ENCODE results near the gene USP33. TPM values are rescaled to one million over a fixed set of nuclear protein-coding genes. Genes with fewer than 3 reads are reported as not detected.
"Not testable (repeated sequence)": the region's sequence is repeated elsewhere in the genome, so short reads cannot be mapped to it uniquely, and the experiment has no call there.

The USP33 gene
- total RNA-seq (2014; rRNA removed; shearing (Covaris generic)), result 66.5 and 77.8 TPM in 2 replicates

DNA sequence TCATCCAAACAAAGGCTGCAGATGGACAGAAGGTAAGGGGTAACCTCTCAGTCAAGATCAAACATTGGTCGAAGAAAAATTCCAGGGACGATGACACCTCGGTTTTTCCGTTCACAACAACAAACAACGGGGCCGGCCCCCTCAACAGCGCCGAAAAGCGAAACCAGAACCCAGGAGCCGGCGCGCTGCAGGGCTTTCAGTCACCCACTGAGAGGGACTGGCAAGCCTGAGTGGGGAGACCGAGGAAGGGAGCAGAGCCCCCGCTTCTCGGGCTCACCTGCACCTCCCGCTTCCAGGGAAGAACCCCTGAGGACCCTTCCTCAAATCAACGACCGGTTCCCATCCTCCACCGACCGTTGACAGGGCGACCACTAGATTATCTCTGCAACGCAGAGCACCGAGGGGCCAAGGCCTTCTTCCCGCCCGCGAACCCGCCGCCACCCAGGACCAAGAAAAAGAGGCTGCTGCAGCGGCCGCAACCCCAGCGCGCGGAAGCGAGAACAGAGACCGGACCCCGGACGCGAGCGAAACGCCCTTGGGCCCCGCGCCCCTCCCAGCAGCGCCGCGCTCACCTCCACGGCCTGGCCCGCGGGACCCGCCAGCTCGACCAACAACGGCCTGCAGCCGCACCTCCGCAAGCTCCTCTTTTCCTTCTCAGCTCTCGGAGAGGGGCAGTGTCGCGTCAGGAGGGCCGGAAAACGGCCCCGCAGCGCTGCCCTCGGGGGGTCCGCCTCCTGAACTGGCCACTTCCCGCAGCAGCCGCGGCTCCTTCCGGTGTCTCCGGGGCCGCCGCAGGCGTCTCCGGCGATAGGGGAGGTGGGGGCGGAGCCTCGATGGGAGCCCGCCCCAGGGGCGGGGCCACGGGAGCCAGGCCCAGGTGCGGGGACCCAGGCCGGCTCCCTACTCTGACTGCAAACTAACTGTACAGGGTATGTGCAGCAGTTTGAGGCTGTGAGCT is at the start of gene USP33:
TSS of gene USP33 (minus strand) at position 782 of the 958 bp plus-strand sequence. CDS start 18,155 bp downstream, outside the sequence.
- Histone ChIP-seq H3K9me3 (replicated peaks) (0 out of 2 replicates have a peak, but pooled peaks cover 5% of the 10 kb centered on the region), H3K27me3 (no peaks in the 10 kb centered on the region), H3K4me1 (no peaks in the 10 kb centered on the region), H3K36me3 (peaks cover 6% of the 10 kb centered on the region; the same call in 1 of the 2 replicates), H3K27ac (peak within 1 kb of the TSS; percentile 73), H3K4me3 (peak within 1 kb of the TSS; percentile 97)
- peak; percentile 89 to 90 for DNase-seq

DNA sequence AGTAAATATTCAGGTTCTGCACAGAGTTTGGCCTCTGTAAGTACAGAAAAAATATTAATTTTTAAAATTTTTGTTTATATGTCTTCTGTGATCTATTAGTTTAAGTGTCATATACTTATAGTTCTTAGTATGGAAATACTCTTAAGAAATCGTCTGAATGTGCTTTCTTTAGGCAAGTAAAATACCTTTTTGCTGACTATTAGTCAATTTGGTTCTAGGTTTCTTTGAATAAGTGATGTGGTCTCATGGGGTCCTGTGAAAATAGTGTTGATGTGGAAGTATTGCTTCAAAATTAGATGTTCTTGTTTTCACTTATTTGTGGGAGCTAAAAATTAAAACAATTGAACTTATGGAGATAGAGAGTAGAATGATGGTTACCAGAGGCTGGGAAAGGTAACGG is 43.7 kb upstream of the USP33 start:
- Histone ChIP-seq H3K27ac (no peak overlapping the region), H3K4me3 (no peak overlapping the region), H3K36me3 (peaks cover 43% of the 10 kb centered on the region), H3K9me3 (replicated peaks) (no peaks in the 10 kb centered on the region), H3K27me3 (no peaks in the 10 kb centered on the region), H3K4me1 (no peaks in the 10 kb centered on the region)
- DNase-seq, result no peak

DNA sequence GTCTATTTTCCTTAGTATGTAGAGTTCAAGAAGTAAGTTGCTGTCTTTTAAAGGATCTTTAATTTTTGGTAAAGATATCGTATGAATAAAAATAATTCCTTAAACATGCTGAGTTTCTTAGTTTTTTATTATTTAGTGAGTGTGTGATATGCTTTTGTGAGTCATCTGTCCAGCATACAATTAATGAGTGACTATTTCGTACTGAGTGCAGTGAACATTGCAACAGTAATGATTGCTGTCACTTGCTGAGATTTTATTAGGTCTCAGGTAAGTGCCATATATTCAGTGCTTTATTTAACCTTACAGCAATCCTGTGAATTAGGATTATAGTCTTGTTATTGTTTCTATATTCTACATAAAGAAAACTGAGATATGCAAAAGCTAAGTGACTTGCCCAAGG is 42.4 kb upstream of the USP33 start:
- Histone ChIP-seq H3K27ac (no peak overlapping the region), H3K36me3 (peaks cover 33% of the 10 kb centered on the region), H3K27me3 (no peaks in the 10 kb centered on the region), H3K9me3 (replicated peaks) (no peaks in the 10 kb centered on the region), H3K4me1 (peaks cover 9% of the 10 kb centered on the region), H3K4me3 (no peak overlapping the region)
- DNase-seq, result no peak

DNA sequence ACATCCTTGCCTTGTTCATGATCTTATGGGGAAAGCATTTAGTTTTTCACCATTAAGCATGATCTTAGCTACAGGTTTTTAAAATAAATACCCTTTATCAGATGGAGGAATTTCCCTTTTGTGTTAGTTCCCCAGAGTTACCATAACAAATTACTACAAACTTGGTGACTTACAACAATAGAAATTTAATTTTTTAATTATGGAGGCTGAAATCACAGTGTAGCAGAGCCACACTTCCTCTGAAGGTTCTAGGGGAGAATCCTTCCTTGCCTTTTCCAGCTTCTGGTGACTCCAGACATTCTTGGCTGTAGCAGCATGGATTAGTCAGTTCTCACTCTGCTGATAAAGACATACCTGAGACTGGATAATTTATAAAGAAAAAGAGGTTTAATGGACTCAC is 38.3 kb upstream of the USP33 start:
- Histone ChIP-seq H3K4me3 (no peak overlapping the region), H3K9me3 (replicated peaks) (no peaks in the 10 kb centered on the region), H3K4me1 (peaks cover 16% of the 10 kb centered on the region), H3K27me3 (no peaks in the 10 kb centered on the region), H3K27ac (no peak overlapping the region; the same call in 1 of the 2 replicates), H3K36me3 (peaks cover 16% of the 10 kb centered on the region)
- no peak for DNase-seq

DNA sequence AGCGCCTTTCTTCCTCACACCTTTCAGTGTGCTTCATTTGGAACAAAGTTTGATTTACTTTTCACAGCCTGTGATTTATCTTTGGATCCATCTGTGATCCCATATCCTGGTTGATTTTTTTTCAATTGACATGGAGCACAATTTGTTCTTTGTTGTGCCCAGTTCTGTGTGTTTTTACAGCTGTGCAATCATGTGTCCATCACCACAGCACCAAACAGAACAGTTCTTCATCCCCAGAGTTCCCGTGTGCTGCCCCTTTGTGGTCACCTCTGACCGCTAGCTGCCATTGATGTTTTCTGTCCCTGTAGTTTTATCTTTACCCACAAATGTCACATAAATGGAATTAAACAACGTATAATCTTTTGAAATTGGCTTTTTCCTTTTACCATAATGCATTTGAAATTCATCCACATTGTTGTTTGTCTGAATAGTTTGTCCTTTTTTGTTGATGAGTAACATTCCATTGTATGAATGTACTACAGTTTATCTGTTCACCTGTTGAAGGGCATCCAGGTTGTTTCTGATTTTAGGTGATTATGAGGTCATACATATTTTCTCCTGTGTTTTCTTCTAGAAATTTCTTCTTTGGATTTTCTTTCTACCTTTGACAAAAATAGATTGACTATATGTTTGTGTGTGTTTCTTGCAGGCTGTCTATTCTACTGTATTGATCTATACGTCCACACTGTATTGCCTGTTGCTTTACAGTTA is 37.2 kb upstream of the USP33 start:
- Histone ChIP-seq H3K4me3 (no peak overlapping the region), H3K36me3 (peaks cover 12% of the 10 kb centered on the region), H3K27ac (peak overlapping the region; percentile 71), H3K4me1 (peaks cover 16% of the 10 kb centered on the region), H3K27me3 (no peaks in the 10 kb centered on the region), H3K9me3 (replicated peaks) (no peaks in the 10 kb centered on the region)
- DNase-seq, result peak; percentile 68 to 89

DNA sequence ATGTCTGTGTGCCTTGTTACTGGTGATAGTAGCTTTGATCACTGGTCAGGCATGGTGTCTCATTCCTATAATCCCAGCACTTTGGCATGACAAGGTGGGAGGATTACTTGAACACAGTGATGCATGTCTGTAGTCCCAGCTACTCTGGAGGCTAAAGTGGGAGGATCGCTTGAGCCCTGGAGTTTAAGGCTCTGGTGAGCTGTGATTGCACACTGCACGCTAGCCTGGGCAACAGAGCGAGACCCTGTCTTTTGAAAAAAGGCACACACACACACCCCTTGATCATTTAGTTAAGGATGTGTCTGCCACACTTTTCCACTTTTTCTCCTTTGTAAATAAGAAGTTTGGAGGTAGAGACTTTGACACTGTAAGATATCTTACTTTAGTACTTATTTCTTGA is 34.9 kb upstream of the USP33 start:
- no peaks in the 10 kb centered on the region for H3K9me3 ChIP-seq (replicated peaks)
- H3K27ac ChIP-seq, result no peak overlapping the region
- H3K27me3 ChIP-seq, result no peaks in the 10 kb centered on the region
- DNase-seq, result no peak
- H3K4me3 ChIP-seq, result no peak overlapping the region
- peaks cover 9% of the 10 kb centered on the region; the same call in 1 of the 2 replicates for H3K36me3 ChIP-seq
- peaks cover 16% of the 10 kb centered on the region for H3K4me1 ChIP-seq

DNA sequence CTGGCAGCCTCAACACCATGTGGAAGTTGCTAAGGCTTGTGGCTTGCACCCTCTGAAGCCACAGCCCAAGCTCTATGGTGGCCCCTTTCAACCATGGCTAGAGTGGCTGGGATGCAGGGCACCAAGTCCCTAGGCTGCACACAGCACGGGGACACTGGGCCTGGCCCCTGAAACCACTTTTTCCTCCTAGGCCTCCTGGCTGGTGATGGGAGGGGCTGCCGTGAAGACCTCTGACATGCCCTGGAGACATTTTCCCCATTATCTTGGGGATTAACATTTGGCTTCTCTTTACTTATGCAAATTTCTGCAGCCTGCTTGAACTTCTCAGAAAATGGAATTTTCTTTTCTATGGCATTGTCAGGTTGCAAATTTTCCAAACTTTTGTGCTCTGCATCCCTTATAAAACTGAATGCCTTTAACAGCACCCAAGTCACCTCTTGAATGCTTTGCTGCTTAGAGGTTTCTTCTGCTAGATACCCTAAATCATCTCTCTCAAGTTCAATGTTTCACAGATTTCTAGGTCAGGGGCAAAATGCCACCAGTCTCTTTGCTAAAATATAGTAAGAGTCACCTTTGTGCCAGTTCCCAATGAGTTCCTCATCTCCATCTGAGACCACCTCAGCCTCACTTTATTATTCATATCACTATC is 26.6 kb upstream of the USP33 start:
- H3K9me3 ChIP-seq (replicated peaks); H3K27me3 ChIP-seq; DNase-seq; H3K4me3 ChIP-seq; H3K27ac ChIP-seq; H3K4me1 ChIP-seq: not testable (repeated sequence)
- H3K36me3 ChIP-seq, result peaks cover 32% of the 10 kb centered on the region

DNA sequence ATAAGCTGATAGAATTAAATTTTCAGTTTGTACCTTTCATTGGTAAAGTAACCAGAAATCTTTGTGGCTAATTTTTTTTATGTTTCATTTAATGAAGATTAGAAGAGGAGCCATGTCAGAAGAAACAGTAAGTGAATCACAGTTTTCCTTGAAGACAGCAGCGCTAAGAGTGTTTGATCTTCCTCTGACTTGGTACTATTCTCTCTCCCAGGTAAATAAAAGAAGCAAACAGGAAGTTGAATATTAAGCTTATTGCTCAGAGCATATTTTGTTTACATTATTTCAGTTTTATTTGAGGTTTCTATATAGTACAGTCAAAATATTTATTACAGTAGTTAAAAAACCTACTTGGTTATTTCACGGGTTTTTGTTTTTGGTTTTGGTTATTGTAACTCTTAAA is 23.5 kb upstream of the USP33 start:
- no peak for DNase-seq
- peaks cover 25% of the 10 kb centered on the region for H3K36me3 ChIP-seq
- no peak overlapping the region for H3K27ac ChIP-seq
- H3K9me3 ChIP-seq (replicated peaks), result no peaks in the 10 kb centered on the region
- no peaks in the 10 kb centered on the region for H3K27me3 ChIP-seq
- H3K4me1 ChIP-seq, result peaks cover 3% of the 10 kb centered on the region; the same call in 1 of the 2 replicates
- no peak overlapping the region for H3K4me3 ChIP-seq

DNA sequence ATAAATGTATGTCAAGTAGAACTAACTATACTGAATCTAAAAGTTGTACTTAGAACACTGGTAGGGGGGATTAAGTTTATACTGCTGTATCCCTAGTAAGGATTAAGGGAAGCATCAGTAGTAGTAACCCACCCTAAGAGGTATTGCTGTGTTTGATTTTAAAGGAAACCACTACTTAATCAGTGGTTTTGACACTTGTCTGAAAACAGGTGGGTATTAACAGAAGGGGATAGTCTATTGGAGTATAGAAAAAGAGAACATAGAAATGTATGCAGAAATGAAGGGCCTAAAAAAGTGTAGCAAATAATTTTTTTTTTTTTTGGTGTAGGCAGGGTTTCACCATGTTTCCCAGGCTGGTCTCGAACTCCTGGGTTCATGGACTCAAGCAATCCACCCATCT is 22.0 kb upstream of the USP33 start:
- H3K27me3 ChIP-seq, result no peaks in the 10 kb centered on the region
- H3K4me1 ChIP-seq, result peaks cover 3% of the 10 kb centered on the region; the same call in 1 of the 2 replicates
- DNase-seq, result no peak
- H3K36me3 ChIP-seq, result peaks cover 24% of the 10 kb centered on the region
- no peak overlapping the region for H3K4me3 ChIP-seq
- H3K27ac ChIP-seq, result no peak overlapping the region
- H3K9me3 ChIP-seq (replicated peaks), result no peaks in the 10 kb centered on the region

DNA sequence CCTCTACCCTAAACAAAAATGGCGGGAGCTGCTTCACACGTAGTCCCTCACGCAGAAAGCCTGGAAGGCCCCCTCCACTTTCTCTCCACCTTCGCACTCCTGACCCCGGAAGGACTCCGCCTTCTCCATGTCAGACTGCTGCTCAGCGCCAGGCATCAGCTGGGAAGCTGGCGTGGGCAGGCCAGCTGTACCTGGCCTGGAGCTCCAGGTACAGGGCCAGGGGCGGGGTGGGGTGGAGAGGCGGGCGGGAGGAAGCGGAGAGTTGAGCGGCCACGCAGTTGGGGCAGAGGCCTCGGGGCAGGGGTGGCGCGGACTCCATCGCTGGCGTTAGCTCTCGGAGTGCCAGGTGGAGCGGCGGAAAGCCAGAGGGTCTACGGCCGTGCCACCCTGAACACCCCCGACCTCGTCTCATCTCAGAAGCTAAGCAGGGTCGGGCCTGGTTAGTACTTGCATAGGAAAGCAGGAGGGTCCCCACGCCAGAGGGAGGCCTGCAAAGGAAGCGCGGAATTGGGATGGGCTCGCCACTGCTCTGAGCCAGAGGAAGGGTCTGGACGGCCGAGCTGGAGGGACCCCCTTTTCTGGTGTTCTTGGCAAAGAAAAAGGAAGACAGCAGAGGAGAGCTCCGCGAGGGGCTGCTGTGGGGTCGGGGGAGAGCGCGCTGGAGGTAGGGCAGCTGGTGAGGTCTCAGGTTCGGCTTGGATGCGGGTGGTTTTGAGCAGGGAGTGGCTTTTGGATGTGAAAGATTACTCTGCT is 20.1 kb upstream of the USP33 start, which contains the start of gene MIGA1:
TSS of gene MIGA1 (plus strand) at position 121 of the 753 bp plus-strand sequence. CDS start 3,604 bp downstream, outside the sequence.
- peaks cover 3% of the 10 kb centered on the region; the same call in 1 of the 2 replicates for H3K4me1 ChIP-seq
- peak within 1 kb of the TSS; percentile 91 for H3K4me3 ChIP-seq
- H3K27ac ChIP-seq, result peak within 1 kb of the TSS; percentile 27
- H3K27me3 ChIP-seq, result no peaks in the 10 kb centered on the region
- H3K9me3 ChIP-seq (replicated peaks), result no peaks in the 10 kb centered on the region
- peaks cover 16% of the 10 kb centered on the region for H3K36me3 ChIP-seq
- DNase-seq, result peak; percentile 88 to 92

DNA sequence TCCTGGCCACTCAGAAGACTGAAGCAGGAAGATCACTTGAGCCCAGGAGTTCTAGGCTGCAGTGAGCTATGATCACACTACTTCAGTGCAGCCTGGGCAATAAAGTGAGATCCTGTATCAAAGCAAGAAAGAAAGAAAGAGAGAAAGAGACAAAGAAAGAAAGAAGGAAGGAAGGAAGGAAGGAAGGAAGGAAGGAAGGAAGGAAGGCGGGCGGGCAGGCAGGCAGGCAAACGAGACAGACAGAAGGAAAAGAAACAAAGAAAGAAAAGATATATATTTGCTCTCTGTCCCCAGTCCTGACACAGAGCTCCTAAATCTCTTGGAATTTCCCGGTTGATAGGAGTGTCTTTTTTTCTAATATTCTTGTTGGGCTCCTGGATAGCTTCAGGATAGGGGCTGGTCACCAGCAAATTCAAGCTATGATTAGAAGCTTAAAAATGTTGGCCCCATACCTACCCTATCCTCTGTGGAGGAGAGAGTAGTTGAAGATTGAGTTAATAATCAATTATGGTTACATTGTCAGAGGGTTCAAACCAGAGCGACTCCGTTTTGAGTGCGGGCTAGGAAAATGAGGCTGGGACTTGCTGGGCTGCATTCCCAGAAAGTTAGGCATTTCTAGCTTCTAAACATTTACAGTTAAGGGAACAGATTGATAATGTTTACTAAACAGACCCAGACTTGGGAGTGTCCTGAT is 16.5 kb upstream of the USP33 start:
- Histone ChIP-seq H3K4me3 (no peak overlapping the region), H3K9me3 (replicated peaks) (no peaks in the 10 kb centered on the region), H3K36me3 (no peaks in the 10 kb centered on the region), H3K4me1 (no peaks in the 10 kb centered on the region), H3K27me3 (no peaks in the 10 kb centered on the region), H3K27ac (no peak overlapping the region)
- DNase-seq, result no peak

DNA sequence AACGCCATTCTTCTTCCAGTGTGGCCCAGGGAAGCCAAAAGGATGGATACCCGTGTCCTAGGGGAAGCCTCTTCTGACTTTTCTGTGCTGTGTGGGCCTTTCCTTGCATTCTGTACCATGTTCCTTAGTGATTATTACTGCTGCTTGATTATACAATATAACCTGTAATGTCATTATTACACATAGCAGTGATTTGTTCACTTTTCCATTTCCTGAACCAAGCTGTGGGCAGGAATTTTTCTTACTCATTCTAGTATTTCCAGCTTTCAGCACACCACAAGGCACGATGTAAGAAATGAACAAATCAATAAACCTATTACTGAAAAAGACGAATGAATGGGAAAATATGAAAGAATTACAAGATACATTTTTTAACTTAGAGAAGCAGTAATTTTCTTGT is 8.4 kb upstream of the USP33 start:
- no peak for DNase-seq
- no peaks in the 10 kb centered on the region for H3K36me3 ChIP-seq
- no peak overlapping the region for H3K4me3 ChIP-seq
- no peak overlapping the region for H3K27ac ChIP-seq
- no peaks in the 10 kb centered on the region for H3K9me3 ChIP-seq (replicated peaks)
- H3K4me1 ChIP-seq, result no peaks in the 10 kb centered on the region
- no peaks in the 10 kb centered on the region for H3K27me3 ChIP-seq

DNA sequence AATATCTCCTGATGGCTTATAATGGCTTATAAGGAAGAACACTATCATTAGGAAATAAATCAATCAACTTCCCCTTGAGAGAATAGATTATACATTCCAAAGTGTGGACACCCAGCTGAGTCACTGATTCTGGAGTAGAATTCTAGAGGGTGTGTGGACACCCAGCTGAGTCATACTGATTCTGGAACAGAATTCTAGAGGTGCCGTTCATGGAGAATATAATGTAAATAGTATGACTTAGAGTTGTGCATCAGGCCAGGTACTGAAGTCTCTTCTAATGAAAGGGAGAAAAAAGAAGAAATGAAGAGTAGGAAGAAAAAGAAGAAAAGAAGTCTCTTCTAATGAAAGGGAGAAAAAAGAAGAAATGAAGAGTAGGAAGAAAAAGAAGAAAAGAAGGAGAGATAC is 2.4 kb upstream of the USP33 start:
- Histone ChIP-seq H3K27me3 (no peaks in the 10 kb centered on the region), H3K9me3 (replicated peaks) (0 out of 2 replicates have a peak, but pooled peaks cover 5% of the 10 kb centered on the region), H3K4me3 (no peak overlapping the region), H3K36me3 (no peaks in the 10 kb centered on the region), H3K27ac (no peak overlapping the region), H3K4me1 (no peaks in the 10 kb centered on the region)
- DNase-seq, result no peak
